Measurements from ENCODE around the gene SLC15A4.
"Not testable (repeated sequence)": the region's sequence is repeated elsewhere in the genome, so short reads cannot be mapped to it uniquely, and the experiment has no call there.

SLC15A4 gene

GRCh38 chr12:128823916-128824839, at the start of gene SLC15A4:
TSS of gene SLC15A4 (minus strand) at chr12:128823958. CDS start at chr12:128823943, 15 bp downstream.
- DNase-seq = peak; percentile 93

GRCh38 chr12:128872303-128872702, 48.5 kb upstream of the SLC15A4 start:
- no peak for DNase-seq

GRCh38 chr12:128871516-128871892, 47.7 kb upstream of the SLC15A4 start:
- DNase-seq = no peak

GRCh38 chr12:128867466-128867865, 43.7 kb upstream of the SLC15A4 start:
- DNase-seq = no peak

GRCh38 chr12:128864516-128865186, 40.9 kb upstream of the SLC15A4 start:
- no peak for DNase-seq

GRCh38 chr12:128863957-128864356, 40.2 kb upstream of the SLC15A4 start:
- no peak for DNase-seq

GRCh38 chr12:128861226-128862016, 37.7 kb upstream of the SLC15A4 start:
- DNase-seq = no peak

GRCh38 chr12:128859311-128859710, 35.6 kb upstream of the SLC15A4 start:
- DNase-seq = no peak

GRCh38 chr12:128857133-128857763, 33.5 kb upstream of the SLC15A4 start:
- DNase-seq = no peak

- no peak for DNase-seq
These were observed 33.0 kb upstream of the SLC15A4 start for GRCh38 chr12:128856791-128857078.

- DNase-seq = no peak
These were observed 32.5 kb upstream of the SLC15A4 start for GRCh38 chr12:128856035-128856790.

- no peak for DNase-seq
These were observed 29.9 kb upstream of the SLC15A4 start for GRCh38 chr12:128853600-128854197.

- DNase-seq = no peak
These were observed 29.3 kb upstream of the SLC15A4 start, which contains the start of gene GLT1D1 for GRCh38 chr12:128852885-128853599. TSS of gene GLT1D1 (plus strand) at chr12:128853478. CDS start at chr12:128853582, 104 bp downstream.

- no peak for DNase-seq
These were observed 28.4 kb upstream of the SLC15A4 start for GRCh38 chr12:128852026-128852698.

- DNase-seq = not testable (repeated sequence)
These were observed 27.7 kb upstream of the SLC15A4 start for GRCh38 chr12:128851429-128851828.

GRCh38 chr12:128850400-128850799, 26.6 kb upstream of the SLC15A4 start:
- DNase-seq = no peak

GRCh38 chr12:128849806-128850205, 26.0 kb upstream of the SLC15A4 start:
- DNase-seq = not testable (repeated sequence)

- DNase-seq = no peak
These were observed 24.6 kb upstream of the SLC15A4 start for GRCh38 chr12:128848371-128848770.

- not testable (repeated sequence) for DNase-seq
These were observed 22.9 kb upstream of the SLC15A4 start for GRCh38 chr12:128846671-128847070.

- DNase-seq = no peak
These were observed 20.4 kb upstream of the SLC15A4 start for GRCh38 chr12:128844031-128844635.
